IMR-90 (cell line): ENCODE results near the gene PRDM15. TPM values are rescaled to one million over a fixed set of nuclear protein-coding genes. Genes with fewer than 3 reads are reported as not detected.

Source experiments
- ATAC-seq: fragments of 200-7000 bp; cut with Tn5 transposase; 2 replicates; pipeline ENCODE4 v1.9.1; 2020; ENCODE audit warnings: low read depth, mild to moderate bottlenecking, moderate library complexity
- BruUV-seq: library from RNA; stranded (reverse); fragments of 400-500 nt; replicated peaks from 2 replicates; lab custom pipeline; 2021; lab: Mats Ljungman, UMichigan
- CTCF ChIA-PET: fragments of 300-600 bp; formaldehyde crosslinking; extraction: SDS; loops from one replicate; lab custom pipeline; 2021; ENCODE audit warnings: antibody characterized with exemption; lab: Yijun Ruan, JAX
- POLR2A ChIA-PET: fragments of 300-600 bp; sonication (Branson Sonifier 250); formaldehyde crosslinking; loops from one replicate; lab custom pipeline; 2022; ENCODE audit warnings: antibody characterized with exemption; ENCODE audit not compliant: unreplicated experiment; lab: Charles Lee
- DNase-seq: peaks from one replicate; pipeline ENCODE4 v3.0.0; 2013
- H2AFZ ChIP-seq: replicated peaks from 2 replicates; pipeline ENCODE3; 2013; ENCODE audit warnings: low read length, mild to moderate bottlenecking; ENCODE audit not compliant: poor library complexity
- H2AK5ac ChIP-seq: 2 replicates; pipeline ENCODE4 v1.6.1; 2013; ENCODE audit warnings: low read depth, low read length, inconsistent platforms
- H2AK9ac ChIP-seq: replicated peaks from 2 replicates; pipeline ENCODE3; 2013; ENCODE audit warnings: mild to moderate bottlenecking, low read depth, low read length, moderate library complexity; ENCODE audit not compliant: poor library complexity
- H2BK120ac ChIP-seq: 2 replicates; pipeline ENCODE4 v1.6.1; 2013; ENCODE audit warnings: low read depth, low read length, inconsistent platforms
- H2BK15ac ChIP-seq: 3 replicates; pipeline ENCODE4 v1.6.1; 2013; ENCODE audit warnings: low read depth, low read length, inconsistent platforms
- H2BK20ac ChIP-seq: 2 replicates; pipeline ENCODE4 v1.6.1; 2013; ENCODE audit warnings: low read depth, mild to moderate bottlenecking, inconsistent platforms, low read length, moderate library complexity
- H2BK5ac ChIP-seq: 2 replicates; pipeline ENCODE4 v1.6.1; 2013; ENCODE audit warnings: mild to moderate bottlenecking, low read depth, low read length, inconsistent platforms; ENCODE audit not compliant: poor library complexity, severe bottlenecking
- H3K14ac ChIP-seq: replicated peaks from 2 replicates; pipeline ENCODE4 v1.6.1; 2013; ENCODE audit warnings: low read depth, low read length, inconsistent platforms
- H3K18ac ChIP-seq: 2 replicates; pipeline ENCODE4 v1.6.1; 2013; ENCODE audit warnings: low read depth, low read length, control low read depth
- H3K23ac ChIP-seq: 2 replicates; pipeline ENCODE4 v1.6.1; 2013; ENCODE audit warnings: low read depth, low read length, inconsistent platforms
- H3K27ac ChIP-seq: 2 replicates; pipeline ENCODE4 v1.5.1; 2013; ENCODE audit warnings: mild to moderate bottlenecking, control low read depth, low read length; ENCODE audit not compliant: insufficient read depth
- H3K27me3 ChIP-seq: 2 replicates; pipeline ENCODE4 v1.6.1; 2013; ENCODE audit warnings: low read length; ENCODE audit not compliant: control insufficient read depth, insufficient read depth
- H3K36me3 ChIP-seq: 2 replicates; pipeline ENCODE4 v1.6.1; 2013; ENCODE audit warnings: low read length, mixed read lengths; ENCODE audit not compliant: control insufficient read depth, insufficient read depth
- H3K4ac ChIP-seq: 2 replicates; pipeline ENCODE4 v1.6.1; 2013; ENCODE audit warnings: low read depth, low read length, inconsistent platforms
- H3K4me1 ChIP-seq: 2 replicates; pipeline ENCODE4 v1.6.1; 2013; ENCODE audit warnings: low read length, mixed read lengths; ENCODE audit not compliant: control insufficient read depth, insufficient read depth
- H3K4me2 ChIP-seq: 2 replicates; pipeline ENCODE4 v1.6.1; 2013; ENCODE audit warnings: low read depth, mild to moderate bottlenecking, control low read depth, low read length, moderate library complexity
- H3K4me3 ChIP-seq: 2 replicates; pipeline ENCODE4 v1.5.1; 2013; ENCODE audit warnings: low read depth, mild to moderate bottlenecking, control low read depth, low read length, moderate library complexity; ENCODE audit not compliant: insufficient read depth
- H3K56ac ChIP-seq: 2 replicates; pipeline ENCODE4 v1.6.1; 2013; ENCODE audit warnings: low read length, inconsistent platforms; ENCODE audit not compliant: insufficient read depth; ENCODE audit errors: extremely low read depth
- H3K79me1 ChIP-seq, 2 experiments: 2 replicates each; pipeline ENCODE4 v1.6.1; 2013; ENCODE audit warnings: low read length in 2 of 2, inconsistent platforms in 1 of 2, low read depth in 1 of 2
- H3K9ac ChIP-seq: 2 replicates; pipeline ENCODE4 v1.6.1; 2013; ENCODE audit warnings: low read depth, low read length, control low read depth
- H3K9me1 ChIP-seq: 2 replicates; pipeline ENCODE4 v1.6.1; 2013; ENCODE audit warnings: low read length, inconsistent platforms; ENCODE audit not compliant: insufficient read depth
- H3K9me3 ChIP-seq: 2 replicates; pipeline ENCODE4 v1.6.1; 2013; ENCODE audit warnings: low read length; ENCODE audit not compliant: control insufficient read depth, insufficient read depth
- H4K20me1 ChIP-seq: 2 replicates; pipeline ENCODE4 v1.6.1; 2013; ENCODE audit warnings: low read length, inconsistent platforms; ENCODE audit not compliant: insufficient read depth
- H4K5ac ChIP-seq: 2 replicates; pipeline ENCODE4 v1.6.1; 2013; ENCODE audit warnings: mild to moderate bottlenecking, low read depth, low read length, control low read depth
- H4K8ac ChIP-seq, 2 experiments: 2 replicates each; pipeline ENCODE4 v1.6.1; 2013; ENCODE audit warnings: low read depth in 2 of 2, low read length in 2 of 2, control low read depth in 1 of 2, inconsistent platforms in 1 of 2
- H4K91ac ChIP-seq: 2 replicates; pipeline ENCODE4 v1.6.1; 2013; ENCODE audit warnings: low read depth, low read length, inconsistent platforms; ENCODE audit not compliant: insufficient read depth
- BHLHE40 ChIP-seq: fragments of 150-350 bp; IDR thresholded peaks from 2 replicates; pipeline ENCODE4 v1.6.1; 2016; ENCODE audit warnings: mild to moderate bottlenecking, low read depth, low read length
- CEBPB ChIP-seq: IDR thresholded peaks from 2 replicates; pipeline ENCODE4 v1.6.1; 2012; ENCODE audit warnings: low read depth, low read length, improper control_type of control experiment
- CHD1 ChIP-seq: IDR thresholded peaks from 2 replicates; pipeline ENCODE4 v1.6.1; 2012; ENCODE audit warnings: low read depth, low read length, improper control_type of control experiment
- FOS ChIP-seq: fragments of 150-350 bp; IDR thresholded peaks from 2 replicates; pipeline ENCODE4 v1.6.1; 2016; ENCODE audit warnings: low read depth, low read length
- MAFK ChIP-seq: IDR thresholded peaks from 2 replicates; pipeline ENCODE4 v1.6.1; 2012; ENCODE audit warnings: low read depth, low read length, improper control_type of control experiment
- MAZ ChIP-seq: IDR thresholded peaks from 2 replicates; pipeline ENCODE4 v1.6.1; 2012; ENCODE audit warnings: low read depth, mild to moderate bottlenecking, low read length, improper control_type of control experiment, moderate library complexity, borderline replicate concordance
- MXI1 ChIP-seq: IDR thresholded peaks from 2 replicates; pipeline ENCODE4 v1.6.1; 2012; ENCODE audit warnings: low read depth, mild to moderate bottlenecking, low read length, moderate library complexity, borderline replicate concordance
- NFE2L2 ChIP-seq: fragments of 150-350 bp; IDR thresholded peaks from 2 replicates; pipeline ENCODE4 v1.6.1; 2016; ENCODE audit warnings: low read depth, mild to moderate bottlenecking, low read length
- POLR2A ChIP-seq: IDR thresholded peaks from 2 replicates; pipeline ENCODE4 v1.6.1; 2012; ENCODE audit warnings: mild to moderate bottlenecking, low read depth, low read length
- RAD21 ChIP-seq: IDR thresholded peaks from 2 replicates; pipeline ENCODE4 v1.6.1; 2012; ENCODE audit warnings: low read length, improper control_type of control experiment
- RCOR1 ChIP-seq: IDR thresholded peaks from 2 replicates; pipeline ENCODE4 v1.6.1; 2012; ENCODE audit warnings: mild to moderate bottlenecking, low read length, improper control_type of control experiment; ENCODE audit not compliant: insufficient replicate concordance
- RFX5 ChIP-seq: IDR thresholded peaks from 2 replicates; pipeline ENCODE4 v1.8.0; 2012; ENCODE audit warnings: low read depth, mild to moderate bottlenecking, low read length, moderate library complexity
- SMC3 ChIP-seq: fragments of 150-350 bp; IDR thresholded peaks from 2 replicates; pipeline ENCODE4 v1.6.1; 2016; ENCODE audit warnings: low read depth, mild to moderate bottlenecking, antibody characterized with exemption, low read length, moderate library complexity
- WGBS, 2 experiments: methylation state at CpG; one replicate each; pipeline versions ENCODE4 v1.1.5 to v1.1.7; 2013; ENCODE audit warnings: missing lambda C conversion rate in 2 of 2; ENCODE audit not compliant: insufficient read length in 1 of 2; ENCODE audit errors: extremely low coverage in 2 of 2; 5-methylcytosine and 5-hydroxymethylcytosine counted together
- dilution Hi-C: fragments of 300-500 bp; cut with HindIII; formaldehyde crosslinking; loops from one replicate; pipeline ENCODE4 v1.14.3; 2018; ENCODE audit warnings: low sequenced_read_pairs; ENCODE audit not compliant: unreplicated experiment
- in situ Hi-C: fragments of 300-500 bp; cut with MboI; formaldehyde crosslinking; loops from 3 replicates; pipeline ENCODE4 v1.14.3; 2019; ENCODE audit warnings: low sequenced_read_pairs, inconsistent platforms, mixed read lengths
- intact Hi-C: fragments of 100-400 bp; cut with micrococcal nuclease; formaldehyde crosslinking; loops from 2 replicates; pipeline ENCODE4 v1.10.0; 2022
- polyA plus RNA-seq, 3 experiments: library from polyadenylated mRNA; depleted of rRNA; stranded (reverse); fragments of >200 nt; gene quantifications; 2 replicates each; pipeline ENCODE4 v1.2.3, GENCODE V29; 2012; ENCODE audit warnings: low replicate concordance in 1 of 3
- total RNA-seq: library from RNA; depleted of rRNA; stranded (reverse); fragments of >200 nt; gene quantifications from 2 replicates; pipeline ENCODE4 v1.2.3, GENCODE V29; 2012
- TF ChIP-seq, protein P1 (sequence below): fragments of 150-350 bp; IDR thresholded peaks from 2 replicates; pipeline ENCODE4 v1.6.1; 2016; ENCODE audit warnings: low read depth, mild to moderate bottlenecking, low read length, moderate library complexity, borderline replicate concordance
- TF ChIP-seq, protein P2 (sequence below): conservative IDR thresholded peaks from 2 replicates; pipeline ENCODE4 v1.5.1; 2012; ENCODE audit warnings: mild to moderate bottlenecking, low read depth, low read length, improper control_type of control experiment
- TF ChIP-seq, protein P3 (sequence below): fragments of 150-350 bp; IDR thresholded peaks from 2 replicates; pipeline ENCODE4 v1.6.1; 2017; ENCODE audit warnings: mild to moderate bottlenecking, antibody characterized with exemption, low read length, low read depth

PRDM15 gene
- total and polyA plus RNA-seq, 2 of the 4 experiments (the other 2 are of a cell fraction) = 7.3 to 8.8 TPM

DNA sequence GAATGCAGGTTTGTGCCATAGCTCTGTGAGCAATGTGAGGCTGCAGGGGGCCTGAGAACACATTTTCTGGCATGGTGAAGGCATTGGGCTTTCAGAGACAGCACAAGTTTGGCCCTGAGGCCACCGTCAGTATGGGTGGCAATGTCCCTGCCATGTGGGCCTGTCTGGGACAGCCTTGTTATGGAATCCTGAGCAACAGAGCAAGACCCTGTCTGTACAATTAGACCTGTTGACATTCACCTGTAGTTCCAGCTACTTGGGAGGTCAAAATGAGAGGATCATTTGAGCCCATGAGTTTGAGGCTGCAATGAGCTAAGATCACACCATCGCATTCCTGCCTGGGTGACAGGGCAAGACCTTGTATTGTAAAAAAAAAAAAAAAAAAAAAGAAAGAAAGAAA is 35.6 kb downstream of the PRDM15 start:
- no peak for ATAC-seq
- peaks cover 7% of the 10 kb centered on the region for H3K36me3 ChIP-seq
- peaks cover 3% of the 10 kb centered on the region; the same call in 1 of the 2 replicates for H3K9me1 ChIP-seq
- H3K14ac ChIP-seq = no peak overlapping the region
- H4K20me1 ChIP-seq = no peaks in the 10 kb centered on the region; the same call in 1 of the 2 replicates
- no peaks in the 10 kb centered on the region for H3K79me1 ChIP-seq
- TF ChIP-seq, protein P1, sequence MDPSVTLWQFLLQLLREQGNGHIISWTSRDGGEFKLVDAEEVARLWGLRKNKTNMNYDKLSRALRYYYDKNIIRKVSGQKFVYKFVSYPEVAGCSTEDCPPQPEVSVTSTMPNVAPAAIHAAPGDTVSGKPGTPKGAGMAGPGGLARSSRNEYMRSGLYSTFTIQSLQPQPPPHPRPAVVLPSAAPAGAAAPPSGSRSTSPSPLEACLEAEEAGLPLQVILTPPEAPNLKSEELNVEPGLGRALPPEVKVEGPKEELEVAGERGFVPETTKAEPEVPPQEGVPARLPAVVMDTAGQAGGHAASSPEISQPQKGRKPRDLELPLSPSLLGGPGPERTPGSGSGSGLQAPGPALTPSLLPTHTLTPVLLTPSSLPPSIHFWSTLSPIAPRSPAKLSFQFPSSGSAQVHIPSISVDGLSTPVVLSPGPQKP = no peak
- TF ChIP-seq CEBPB (no peak), CHD1 (no peak), POLR2A (no peak), FOS (no peak), RFX5 (no peak), BHLHE40 (no peak), MAZ (no peak), SMC3 (no peak), NFE2L2 (no peak), RAD21 (no peak), MAFK (no peak), MXI1 (no peak), RCOR1 (no peak)
- TF ChIP-seq, protein P2, sequence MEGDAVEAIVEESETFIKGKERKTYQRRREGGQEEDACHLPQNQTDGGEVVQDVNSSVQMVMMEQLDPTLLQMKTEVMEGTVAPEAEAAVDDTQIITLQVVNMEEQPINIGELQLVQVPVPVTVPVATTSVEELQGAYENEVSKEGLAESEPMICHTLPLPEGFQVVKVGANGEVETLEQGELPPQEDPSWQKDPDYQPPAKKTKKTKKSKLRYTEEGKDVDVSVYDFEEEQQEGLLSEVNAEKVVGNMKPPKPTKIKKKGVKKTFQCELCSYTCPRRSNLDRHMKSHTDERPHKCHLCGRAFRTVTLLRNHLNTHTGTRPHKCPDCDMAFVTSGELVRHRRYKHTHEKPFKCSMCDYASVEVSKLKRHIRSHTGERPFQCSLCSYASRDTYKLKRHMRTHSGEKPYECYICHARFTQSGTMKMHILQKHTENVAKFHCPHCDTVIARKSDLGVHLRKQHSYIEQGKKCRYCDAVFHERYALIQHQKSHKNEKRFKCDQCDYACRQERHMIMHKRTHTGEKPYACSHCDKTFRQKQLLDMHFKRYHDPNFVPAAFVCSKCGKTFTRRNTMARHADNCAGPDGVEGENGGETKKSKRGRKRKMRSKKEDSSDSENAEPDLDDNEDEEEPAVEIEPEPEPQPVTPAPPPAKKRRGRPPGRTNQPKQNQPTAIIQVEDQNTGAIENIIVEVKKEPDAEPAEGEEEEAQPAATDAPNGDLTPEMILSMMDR = no peak
- TF ChIP-seq, protein P3, sequence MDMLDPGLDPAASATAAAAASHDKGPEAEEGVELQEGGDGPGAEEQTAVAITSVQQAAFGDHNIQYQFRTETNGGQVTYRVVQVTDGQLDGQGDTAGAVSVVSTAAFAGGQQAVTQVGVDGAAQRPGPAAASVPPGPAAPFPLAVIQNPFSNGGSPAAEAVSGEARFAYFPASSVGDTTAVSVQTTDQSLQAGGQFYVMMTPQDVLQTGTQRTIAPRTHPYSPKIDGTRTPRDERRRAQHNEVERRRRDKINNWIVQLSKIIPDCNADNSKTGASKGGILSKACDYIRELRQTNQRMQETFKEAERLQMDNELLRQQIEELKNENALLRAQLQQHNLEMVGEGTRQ = no peak
- no peak overlapping the region for H3K4ac ChIP-seq
- no peak overlapping the region for H2AFZ ChIP-seq
- H2AK9ac ChIP-seq = no peak overlapping the region
- no peaks in the 10 kb centered on the region for H3K4me1 ChIP-seq
- H2BK20ac ChIP-seq = no peak overlapping the region
- intact Hi-C loops (no loop called here), dilution Hi-C loops (no loop called here), in situ Hi-C loops (no loop called here)
- H4K5ac ChIP-seq = no peak overlapping the region
- no peak overlapping the region for H4K8ac ChIP-seq
- H2BK120ac ChIP-seq = no peak overlapping the region
- H2BK15ac ChIP-seq = no peak overlapping the region
- no peak overlapping the region for H3K27ac ChIP-seq
- no peak overlapping the region for H3K4me3 ChIP-seq
- H3K27me3 ChIP-seq = no peaks in the 10 kb centered on the region
- H3K18ac ChIP-seq = no peak overlapping the region
- no peak overlapping the region for H2BK5ac ChIP-seq
- H4K91ac ChIP-seq = no peak overlapping the region
- no peak overlapping the region for H2AK5ac ChIP-seq
- H3K9me3 ChIP-seq = no peaks in the 10 kb centered on the region; the same call in 1 of the 2 replicates
- BruUV-seq = no TSS peak
- CTCF ChIA-PET = no interaction called here
- no peak overlapping the region for H3K23ac ChIP-seq
- POLR2A ChIA-PET = no interaction called here
- H3K9ac ChIP-seq = no peak overlapping the region
- DNase-seq = no peak
- no peak overlapping the region for H3K4me2 ChIP-seq
- 100% methylated on average over 1 of the region's 2 CpGs; no CpG with 5 or more reads in 1 of the 2 experiments for WGBS, 2 experiments
- no peak overlapping the region for H3K56ac ChIP-seq
